A673 (cell line): Measurements from ENCODE around the gene ADAMTS7.
"Not testable (repeated sequence)": the region's sequence is repeated elsewhere in the genome, so short reads cannot be mapped to it uniquely, and the experiment has no call there.

Experiments used
- CTCF ChIP-seq: fragments of 300-800, 200-600 bp; sonication (generic); conservative IDR thresholded peaks from 2 replicates; pipeline ENCODE4 v1.5.1; 2017; ENCODE audit warnings: low read depth, mild to moderate bottlenecking, antibody characterized with exemption, low read length, moderate library complexity, mixed read lengths
- EZH2 ChIP-seq: fragments of 200-600 bp; sonication (generic); IDR thresholded peaks from 2 replicates; pipeline ENCODE4 v1.6.1; 2017; ENCODE audit warnings: borderline replicate concordance, low read depth, mild to moderate bottlenecking, mixed read lengths, antibody characterized with exemption, low read length; ENCODE audit not compliant: poor library complexity, severe bottlenecking

- TF ChIP-seq CTCF, EZH2: not testable (repeated sequence)
Observed at GRCh38 chr15:78766641-78767071, 44.6 kb downstream of the ADAMTS7 start.
